ENCODE results near the gene SSR1.
A peak's percentile ranks its signal among the peaks of the same experiment; 100 is the strongest.

DNA sequence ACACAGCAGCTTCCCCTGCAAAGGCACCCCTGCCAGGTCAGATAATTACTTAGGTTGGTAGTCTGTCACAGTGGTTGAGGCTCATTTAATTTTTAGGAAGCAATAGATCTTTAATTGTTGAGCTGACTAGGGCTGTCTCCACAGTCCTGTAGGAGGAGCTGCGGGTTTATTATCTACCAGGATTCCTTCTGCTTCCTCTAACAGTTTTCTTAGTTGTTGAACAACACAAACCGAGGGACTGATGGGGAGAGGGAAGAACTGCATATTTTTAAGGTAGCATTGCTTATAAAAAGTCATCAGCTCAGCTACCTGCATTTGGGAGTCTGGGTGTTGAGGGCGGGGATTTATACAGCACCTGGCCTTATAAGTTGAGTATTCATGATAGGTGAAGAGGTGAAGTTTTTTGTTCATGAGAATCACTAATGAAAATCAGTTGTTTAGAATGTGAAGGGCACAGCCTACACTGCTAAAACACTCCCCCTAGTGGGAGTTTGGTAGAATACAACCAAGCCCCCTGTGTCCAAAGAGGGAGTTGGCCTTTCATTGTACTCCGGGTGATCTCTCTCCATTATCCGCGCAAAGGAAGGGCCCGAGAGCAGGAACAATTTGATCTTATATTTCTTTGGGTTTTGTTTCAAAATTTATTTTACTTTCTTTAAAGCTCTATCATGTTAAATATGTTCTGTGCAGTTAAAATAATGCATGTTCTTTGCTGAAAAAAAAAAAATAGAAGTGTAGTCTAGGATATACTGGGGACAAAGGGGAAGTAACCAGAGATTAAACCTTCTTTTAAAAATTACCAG, 69.6 kb downstream of the SSR1 start:
- TF ChIP-seq CTCF (IDR thresholded peaks at IDR 0.05; ENCODE audit: low read depth, low read length, poor library complexity, severe bottlenecking) (peak; percentile 83), EZH2phosphoT487 (IDR thresholded peaks at IDR 0.05; ENCODE audit: borderline replicate concordance, low read length) (no peak)

Data from DOHH2 (cell line).